H1 (cell line): Measurements from ENCODE around the gene CDHR5. TPM values are rescaled to one million over a fixed set of nuclear protein-coding genes. Genes with fewer than 3 reads are reported as not detected.

Experiments used
- CTCF ChIA-PET: fragments of 300-600 bp; sonication (Branson Sonifier 250); formaldehyde crosslinking; loops from one replicate; lab custom pipeline; 2021; ENCODE audit not compliant: partially characterized antibody; lab: Charles Lee
- POLR2A ChIA-PET: fragments of 300-600 bp; sonication (Branson Sonifier 250); formaldehyde crosslinking; loops from one replicate; lab custom pipeline; 2021; ENCODE audit warnings: inconsistent platforms; ENCODE audit not compliant: partially characterized antibody; lab: Charles Lee
- DNase-seq, 2 experiments: peaks; one replicate each; pipeline versions ENCODE4 v3.0.0 to v3.0.0-alpha.2; 2010 to 2022; ENCODE audit warnings: low spot score in 2 of 2, low read depth in 1 of 2, mixed read lengths in 1 of 2
- FAIRE-seq: peaks from 2 replicates; lab custom pipeline; 2011; peaks lifted over from hg19 to GRCh38; lab: Jason Lieb, UNC
- H2AFZ ChIP-seq: 2 replicates; pipeline ENCODE4 v1.8.1; 2012; ENCODE audit warnings: low read length, inconsistent platforms
- H2AK5ac ChIP-seq: 2 replicates; pipeline ENCODE4 v1.6.1; 2013; ENCODE audit warnings: low read depth, low read length
- H2BK120ac ChIP-seq: replicated peaks from 2 replicates; pipeline ENCODE3; 2013; ENCODE audit warnings: low read depth, low read length, inconsistent platforms
- H2BK12ac ChIP-seq: 2 replicates; pipeline ENCODE4 v1.6.1; 2013; ENCODE audit warnings: low read depth, low read length
- H2BK15ac ChIP-seq: 2 replicates; pipeline ENCODE4 v1.6.1; 2013; ENCODE audit warnings: low read length
- H2BK20ac ChIP-seq: 2 replicates; pipeline ENCODE4 v1.6.1; 2013; ENCODE audit warnings: low read length
- H2BK5ac ChIP-seq: 2 replicates; pipeline ENCODE4 v1.6.1; 2013; ENCODE audit warnings: low read depth, low read length
- H3K14ac ChIP-seq: 2 replicates; pipeline ENCODE4 v1.6.1; 2013; ENCODE audit warnings: inconsistent platforms; ENCODE audit not compliant: insufficient read length
- H3K18ac ChIP-seq: 2 replicates; pipeline ENCODE4 v1.6.1; 2013; ENCODE audit warnings: low read length; ENCODE audit errors: extremely low read depth
- H3K23ac ChIP-seq: 2 replicates; pipeline ENCODE4 v1.6.1; 2013; ENCODE audit warnings: inconsistent platforms; ENCODE audit not compliant: insufficient read length
- H3K23me2 ChIP-seq: 2 replicates; pipeline ENCODE4 v1.6.1; 2013; ENCODE audit warnings: low read depth, low read length
- H3K27ac ChIP-seq: 2 replicates; pipeline ENCODE4 v1.6.1; 2011; ENCODE audit warnings: low read depth, low read length, inconsistent platforms
- H3K27me3 ChIP-seq, 4 experiments: replicated peaks in 1 of 4; 1 replicate in 1 of 4; 2 replicates in 3 of 4; pipeline versions ENCODE4 v1.6.1 to v1.8.1; 2011 to 2013; ENCODE audit warnings: low read length in 3 of 4, mild to moderate bottlenecking in 3 of 4, inconsistent platforms in 2 of 4, mixed read lengths in 2 of 4, moderate library complexity in 1 of 4; ENCODE audit not compliant: control insufficient read depth in 3 of 4, insufficient read depth in 3 of 4; ENCODE audit errors: extremely low read depth in 1 of 4
- H3K36me3 ChIP-seq, 4 experiments: 2 replicates each; pipeline versions ENCODE4 v1.6.1 to v1.8.1; 2011 to 2013; ENCODE audit warnings: mild to moderate bottlenecking in 4 of 4, low read length in 3 of 4, moderate library complexity in 2 of 4, control low read depth in 1 of 4, inconsistent platforms in 1 of 4; ENCODE audit not compliant: insufficient read depth in 4 of 4, control insufficient read depth in 2 of 4
- H3K4ac ChIP-seq: replicated peaks from 2 replicates; pipeline ENCODE3; 2013; ENCODE audit warnings: low read length, low read depth, mixed read lengths, inconsistent platforms; ENCODE audit not compliant: insufficient read length
- H3K4me1 ChIP-seq, 4 experiments: replicated peaks in 1 of 4; 1 replicate in 1 of 4; 2 replicates in 3 of 4; pipeline versions ENCODE4 v1.6.1 to v1.8.1; 2011 to 2013; ENCODE audit warnings: low read length in 3 of 4, inconsistent platforms in 2 of 4, mixed read lengths in 1 of 4; ENCODE audit not compliant: insufficient read depth in 4 of 4, control insufficient read depth in 3 of 4
- H3K4me2 ChIP-seq, 2 experiments: 2 replicates each; pipeline versions ENCODE4 v1.6.1 to v1.8.1; 2011 to 2013; ENCODE audit warnings: low read depth in 2 of 2, low read length in 2 of 2, control low read depth in 1 of 2, inconsistent platforms in 1 of 2, mild to moderate bottlenecking in 1 of 2; ENCODE audit not compliant: insufficient read depth in 1 of 2
- H3K4me3 ChIP-seq, 4 experiments: fragments of 200-600, 300-600 bp in 1 of 4; sonication (generic), shearing (Covaris generic), sonication (Bioruptor Twin) in 1 of 4; 2 replicates each; pipeline versions ENCODE4 v1.5.1 to v1.8.1; 2011 to 2016; ENCODE audit warnings: low read length in 4 of 4, low read depth in 3 of 4, control low read depth in 2 of 4, inconsistent platforms in 2 of 4, mild to moderate bottlenecking in 2 of 4, mixed read lengths in 1 of 4, moderate library complexity in 1 of 4; ENCODE audit not compliant: insufficient read depth in 2 of 4; ENCODE audit errors: extremely low read depth in 1 of 4
- H3K56ac ChIP-seq: replicated peaks from 2 replicates; pipeline ENCODE3; 2013; ENCODE audit warnings: low read depth, mild to moderate bottlenecking, mixed read lengths, low read length, inconsistent platforms; ENCODE audit not compliant: insufficient read length
- H3K79me1 ChIP-seq: 2 replicates; pipeline ENCODE4 v1.6.1; 2013; ENCODE audit warnings: low read depth, low read length, control low read depth
- H3K79me2 ChIP-seq, 2 experiments: 2 replicates each; pipeline versions ENCODE4 v1.6.1 to v1.8.1; 2012 to 2013; ENCODE audit warnings: low read length in 2 of 2, mild to moderate bottlenecking in 2 of 2, inconsistent platforms in 1 of 2; ENCODE audit not compliant: insufficient read depth in 2 of 2, control insufficient read depth in 1 of 2
- H3K9ac ChIP-seq, 4 experiments: replicated peaks in 1 of 4; 1 replicate in 1 of 4; 2 replicates in 3 of 4; pipeline versions ENCODE4 v1.6.1 to v1.8.1; 2011 to 2013; ENCODE audit warnings: low read depth in 3 of 4, low read length in 3 of 4, control low read depth in 2 of 4, mild to moderate bottlenecking in 2 of 4, moderate library complexity in 2 of 4, inconsistent platforms in 1 of 4; ENCODE audit errors: extremely low read depth in 1 of 4
- H3K9me3 ChIP-seq, 2 experiments: 2 replicates each; pipeline versions ENCODE4 v1.6.1 to v1.8.1; 2012 to 2013; ENCODE audit warnings: mild to moderate bottlenecking in 2 of 2, moderate library complexity in 2 of 2, control low read depth in 1 of 2, inconsistent platforms in 1 of 2, low read depth in 1 of 2, low read length in 1 of 2, mixed read lengths in 1 of 2; ENCODE audit not compliant: insufficient read depth in 2 of 2
- H4K20me1 ChIP-seq, 2 experiments: replicated peaks in 1 of 2; 2 replicates each; pipeline versions ENCODE3 to v1.8.1; 2011 to 2013; ENCODE audit warnings: inconsistent platforms in 2 of 2, low read length in 2 of 2, mild to moderate bottlenecking in 1 of 2; ENCODE audit not compliant: insufficient read depth in 2 of 2, control insufficient read depth in 1 of 2
- H4K5ac ChIP-seq: 2 replicates; pipeline ENCODE4 v1.6.1; 2013; ENCODE audit warnings: low read length, low read depth, mixed read lengths, inconsistent platforms; ENCODE audit not compliant: insufficient read length
- H4K8ac ChIP-seq: 2 replicates; pipeline ENCODE4 v1.8.0; 2013; ENCODE audit warnings: mild to moderate bottlenecking, moderate library complexity, low read length, inconsistent platforms; ENCODE audit not compliant: insufficient read depth; ENCODE audit errors: extremely low read depth
- H4K91ac ChIP-seq: replicated peaks from 2 replicates; pipeline ENCODE3; 2013; ENCODE audit warnings: low read length, mixed read lengths, inconsistent platforms; ENCODE audit not compliant: insufficient read length
- CEBPB ChIP-seq: IDR thresholded peaks from 2 replicates; pipeline ENCODE4 v1.6.1; 2012; ENCODE audit warnings: low read depth, low read length
- CTBP2 ChIP-seq: IDR thresholded peaks from 2 replicates; pipeline ENCODE4 v1.7.0; 2011; ENCODE audit warnings: borderline replicate concordance, mild to moderate bottlenecking, moderate library complexity, mixed read lengths, low read length; ENCODE audit not compliant: insufficient read depth, insufficient read length
- EP300 ChIP-seq, 2 experiments: IDR thresholded peaks; 1 replicate in 1 of 2; 2 replicates in 1 of 2; pipeline ENCODE4 v1.6.1; 2011 to 2012; ENCODE audit warnings: low read depth in 2 of 2, low read length in 2 of 2, mild to moderate bottlenecking in 2 of 2, borderline replicate concordance in 1 of 2, inconsistent platforms in 1 of 2, moderate library complexity in 1 of 2
- MAFK ChIP-seq: IDR thresholded peaks from 2 replicates; pipeline ENCODE4 v1.6.1; 2012; ENCODE audit warnings: low read depth, mild to moderate bottlenecking, improper control_type of control experiment, low read length
- RAD21 ChIP-seq, 2 experiments: IDR thresholded peaks in 1 of 2; conservative IDR thresholded peaks in 1 of 2; 2 replicates each; pipeline ENCODE4 v1.6.1; 2011; ENCODE audit warnings: low read depth in 2 of 2, low read length in 2 of 2, improper control_type of control experiment in 1 of 2, inconsistent platforms in 1 of 2, mild to moderate bottlenecking in 1 of 2, moderate library complexity in 1 of 2
- RXRA ChIP-seq: IDR thresholded peaks from 2 replicates; pipeline ENCODE4 v1.6.1; 2011; ENCODE audit warnings: low read depth, mild to moderate bottlenecking, low read length, moderate library complexity; ENCODE audit not compliant: insufficient read depth
- SAP30 ChIP-seq: fragments of 300-600 bp; sonication (generic); IDR thresholded peaks from 2 replicates; pipeline ENCODE4 v1.7.1; 2012; ENCODE audit warnings: low read length, moderate library complexity, mild to moderate bottlenecking, inconsistent platforms; ENCODE audit not compliant: insufficient read depth, insufficient replicate concordance
- SIX5 ChIP-seq: IDR thresholded peaks from 2 replicates; pipeline ENCODE4 v1.6.1; 2011; ENCODE audit warnings: mild to moderate bottlenecking, low read depth, low read length
- SP2 ChIP-seq: IDR thresholded peaks from 2 replicates; pipeline ENCODE4 v1.6.1; 2012; ENCODE audit warnings: mild to moderate bottlenecking, low read length, inconsistent platforms
- SRF ChIP-seq: IDR thresholded peaks from 2 replicates; pipeline ENCODE4 v1.6.1; 2011; ENCODE audit warnings: mild to moderate bottlenecking, low read depth, low read length, moderate library complexity
- TAF1 ChIP-seq: IDR thresholded peaks from 2 replicates; pipeline ENCODE4 v1.6.1; 2011; ENCODE audit warnings: mild to moderate bottlenecking, low read depth, low read length
- YY1 ChIP-seq: IDR thresholded peaks from 2 replicates; pipeline ENCODE4 v1.6.1; 2011; ENCODE audit warnings: low read depth, mild to moderate bottlenecking, low read length
- WGBS, 2 experiments: shearing (Covaris generic) in 1 of 2; methylation state at CpG; one replicate each; pipeline versions ENCODE4 v1.1.6 to v1.1.7; 2013 to 2015; ENCODE audit warnings: low lambda C conversion rate in 2 of 2, mixed read lengths in 2 of 2, inconsistent platforms in 1 of 2, low coverage in 1 of 2, missing lambda C conversion rate in 1 of 2; ENCODE audit not compliant: insufficient replicate concordance in 2 of 2, insufficient coverage in 1 of 2, insufficient read length in 1 of 2; ENCODE audit errors: extremely low coverage in 1 of 2, missing lambda C conversion rate in 1 of 2; 5-methylcytosine and 5-hydroxymethylcytosine counted together
- polyA plus RNA-seq, 7 experiments: library from polyadenylated mRNA; depleted of rRNA in 3 of 7; stranded (reverse) in 5 of 7; unstranded in 2 of 7; fragments of >200 nt in 5 of 7; fragments of 200-250 nt in 2 of 7; gene quantifications; 1 replicate in 5 of 7; 2 replicates in 1 of 7; 4 replicates in 1 of 7; pipeline versions ENCODE4 v1.2.1 to v1.2.3, GENCODE V29; 2011 to 2013; ENCODE audit warnings: missing spikeins in 2 of 7, mixed read lengths in 2 of 7
- total RNA-seq: library from RNA; stranded (reverse); fragmentation: NEBNext Ultra II Directional; extraction: Animal tissue kit (Norgen Biotek cat#: 25700); gene quantifications from 2 replicates; pipeline ENCODE4 v1.2.1, GENCODE V29; 2021
- TF ChIP-seq, protein P1 (sequence below): IDR thresholded peaks from 2 replicates; pipeline ENCODE4 v1.6.1; 2012; ENCODE audit warnings: inconsistent platforms

The CDHR5 gene
- total and polyA plus RNA-seq, 2 of the 8 experiments (the other 6 are each of a cell fraction or from before 2014, with no cell fraction given) = not detected

DNA sequence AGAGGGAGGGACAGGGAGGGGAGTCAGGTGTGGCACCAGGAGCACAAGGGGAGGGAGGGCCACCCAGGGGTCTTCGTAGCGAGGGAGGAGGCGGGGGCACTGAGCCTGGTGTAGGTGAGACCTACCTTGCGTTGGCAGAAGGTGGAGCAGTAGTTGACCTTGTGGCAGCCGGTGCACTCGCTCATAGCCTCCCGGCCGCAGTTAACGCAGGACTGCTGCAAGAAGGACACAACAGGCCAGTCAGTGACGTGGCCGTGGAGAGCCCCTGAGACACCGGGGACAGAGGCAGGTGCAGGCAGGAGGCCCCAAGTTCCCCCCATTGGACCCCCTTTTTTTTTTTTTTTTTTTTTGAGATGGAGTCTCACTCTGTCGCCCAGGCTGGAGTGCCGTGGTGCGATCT, 29.1 kb upstream of the CDHR5 start:
- Histone ChIP-seq H2BK20ac (no peak overlapping the region), H2AFZ (no peak overlapping the region), H3K4me1 (no peaks in the 10 kb centered on the region), H4K20me1 (no peaks in the 10 kb centered on the region), H3K79me1 (no peaks in the 10 kb centered on the region), H3K4ac (no peak overlapping the region), H2BK15ac (no peak overlapping the region), H4K91ac (no peak overlapping the region), H2BK5ac (no peak overlapping the region), H3K27ac (no peak overlapping the region), H3K79me2 (no peaks in the 10 kb centered on the region), H3K27me3 (no peaks in the 10 kb centered on the region), H2BK12ac (no peak overlapping the region), H3K4me3 (no peak overlapping the region), H4K8ac (0 out of 2 replicates have a peak overlapping the region, but pooled peaks have one; percentile 11), H4K5ac (no peak overlapping the region), H3K9me3 (no peaks in the 10 kb centered on the region), H2BK120ac (no peak overlapping the region), H3K14ac (no peak overlapping the region), H3K56ac (no peak overlapping the region), H3K23me2 (no peaks in the 10 kb centered on the region), H3K18ac (no peak overlapping the region), H3K23ac (no peak overlapping the region), H3K36me3 (peaks cover 0 to 18% (median 6%) of the 10 kb centered on the region in 4 experiments; a peak in 6 of 8 replicates), H3K4me2 (no peak overlapping the region), H3K9ac (no peak overlapping the region), H2AK5ac (no peak overlapping the region)
- no peak for DNase-seq
- CTCF ChIA-PET = interaction anchor here (0.8 to 1.9 kb wide), 3 partner anchors 21 to 73 kb away, joined by 3 to 5 read pairs (median 4); no protein-coding TSS in a partner anchor
- WGBS, 2 experiments = 91% methylated on average over 12 of the region's 15 CpGs; no CpG with 5 or more reads in 1 of the 2 experiments
- POLR2A ChIA-PET = interaction anchor here (4.0 kb wide), 1 partner anchor 7 kb away, joined by 19 read pairs; no protein-coding TSS in a partner anchor
- FAIRE-seq = no peak
- no peak for TF ChIP-seq CEBPB
- no peak for TF ChIP-seq SIX5
- no peak for TF ChIP-seq SAP30
- no peak for TF ChIP-seq SRF
- TF ChIP-seq RAD21 (IDR thresholded peaks at IDR 0.05 in 1 of 2, conservative IDR thresholded peaks at IDR 0.05 in 1 of 2; ENCODE audit: low read depth in 2 of 2, low read length in 2 of 2) = no peak
- no peak for TF ChIP-seq SP2
- no peak for TF ChIP-seq EP300 (IDR thresholded peaks at IDR 0.05; ENCODE audit: borderline replicate concordance in 1 of 2, low read depth in 2 of 2, low read length in 2 of 2)
- TF ChIP-seq MAFK = no peak
- TF ChIP-seq CTBP2 = no peak
- TF ChIP-seq RXRA = no peak
- TF ChIP-seq TAF1 = no peak
- TF ChIP-seq, protein P1, sequence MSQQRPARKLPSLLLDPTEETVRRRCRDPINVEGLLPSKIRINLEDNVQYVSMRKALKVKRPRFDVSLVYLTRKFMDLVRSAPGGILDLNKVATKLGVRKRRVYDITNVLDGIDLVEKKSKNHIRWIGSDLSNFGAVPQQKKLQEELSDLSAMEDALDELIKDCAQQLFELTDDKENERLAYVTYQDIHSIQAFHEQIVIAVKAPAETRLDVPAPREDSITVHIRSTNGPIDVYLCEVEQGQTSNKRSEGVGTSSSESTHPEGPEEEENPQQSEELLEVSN = no peak
- no peak for TF ChIP-seq YY1
